Omental fat pad (tissue), 4 donors: ENCODE results near the gene LGR6. TPM values are rescaled to one million over a fixed set of nuclear protein-coding genes. Genes with fewer than 3 reads are reported as not detected.
A peak's percentile ranks its signal among the peaks of the same experiment; 100 is the strongest.

Source experiments
- ATAC-seq: fragments of 150-250 bp; one replicate; pipeline ENCODE4 v1.9.1; 2016; ENCODE audit warnings: mild to moderate bottlenecking, moderate library complexity; ENCODE audit not compliant: low FRiP score
- DNase-seq: peaks from one replicate; pipeline ENCODE4 v3.0.0-alpha.2; 2019; ENCODE audit warnings: low spot score
- CTCF ChIP-seq, 3 donors: fragments of 450-650 bp; IDR thresholded peaks; one replicate each; pipeline ENCODE4 v1.5.1; 2016 to 2017; ENCODE audit warnings: antibody characterized with exemption in 3 of 3, mild to moderate bottlenecking in 3 of 3, moderate library complexity in 2 of 3
- total RNA-seq, 4 donors: library from RNA; depleted of rRNA; stranded (reverse); fragments of >200 nt; gene quantifications; one replicate each; pipeline ENCODE4 v1.1.0, GENCODE V29; 2016

The LGR6 gene
- total RNA-seq, 4 donors from 2014 or later: 0.28 to 0.32 TPM; not detected in 2

DNA sequence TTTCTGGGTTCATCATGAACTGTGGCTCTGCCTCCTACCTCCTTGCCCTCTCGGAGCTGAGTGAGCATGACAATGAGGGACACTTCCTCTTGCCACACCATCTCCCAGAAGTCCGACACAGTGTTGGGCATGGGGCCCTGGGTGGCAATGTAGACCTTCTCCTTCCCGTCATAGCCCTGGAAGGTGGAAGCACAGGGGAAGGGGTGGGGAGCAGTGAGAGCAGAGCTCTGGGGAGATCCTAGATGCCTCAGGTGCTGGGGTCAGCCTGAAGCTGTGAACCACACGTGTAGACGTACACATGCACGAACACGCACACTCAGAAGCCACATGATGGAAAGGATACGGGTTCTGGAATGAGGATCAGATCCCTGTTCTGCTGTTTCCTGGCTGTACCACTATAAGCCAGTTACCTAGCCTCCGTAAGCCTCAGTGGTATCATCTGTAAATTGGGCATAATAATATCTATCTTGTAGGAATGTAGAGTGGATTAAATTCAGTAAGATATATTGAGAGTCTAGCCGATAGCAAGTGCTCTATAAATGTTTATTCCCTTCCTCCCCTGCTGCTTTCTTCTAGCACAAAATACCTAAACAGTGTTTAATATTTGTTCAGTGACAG lies 39.3 kb upstream of the LGR6 start:
- no peak for TF ChIP-seq CTCF (IDR thresholded peaks at IDR 0.05)
- ATAC-seq: no peak
- no peak for DNase-seq

DNA sequence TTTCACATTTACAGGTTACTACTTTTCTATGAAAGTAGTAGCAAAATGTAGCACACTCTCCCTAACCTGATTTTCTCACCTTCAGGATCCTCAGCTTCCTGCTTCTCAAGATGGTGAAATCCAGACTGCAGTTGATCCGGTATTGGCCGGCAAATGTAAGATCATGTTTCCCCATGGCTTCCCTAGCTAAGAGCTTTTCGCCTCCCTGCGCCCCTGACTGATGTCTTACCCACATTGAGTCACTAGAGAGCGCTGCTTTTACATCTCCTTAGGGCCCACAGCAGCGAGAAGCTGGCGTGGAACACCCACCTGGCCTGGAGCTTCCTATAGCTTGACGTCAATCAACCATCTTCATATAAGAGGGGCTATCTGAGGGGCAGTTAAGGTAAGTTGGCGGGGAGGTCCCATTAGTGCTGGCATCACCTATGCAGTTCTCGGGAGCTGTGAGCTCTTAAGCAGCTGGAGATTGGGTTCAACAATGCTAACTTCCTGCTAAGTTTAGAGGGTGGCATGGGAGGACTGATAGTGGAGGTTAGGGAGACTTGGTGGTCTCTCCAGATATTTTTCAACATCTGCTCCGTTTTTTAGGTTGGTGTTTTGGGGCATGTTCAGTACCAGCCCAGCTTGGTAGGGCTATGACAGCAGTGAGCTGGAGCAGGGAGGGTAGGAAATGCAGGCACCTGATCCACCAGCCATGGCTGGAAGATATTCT lies 38.7 kb upstream of the LGR6 start:
- no peak for TF ChIP-seq CTCF (IDR thresholded peaks at IDR 0.05)
- DNase-seq: no peak
- peak; percentile 43 for ATAC-seq

DNA sequence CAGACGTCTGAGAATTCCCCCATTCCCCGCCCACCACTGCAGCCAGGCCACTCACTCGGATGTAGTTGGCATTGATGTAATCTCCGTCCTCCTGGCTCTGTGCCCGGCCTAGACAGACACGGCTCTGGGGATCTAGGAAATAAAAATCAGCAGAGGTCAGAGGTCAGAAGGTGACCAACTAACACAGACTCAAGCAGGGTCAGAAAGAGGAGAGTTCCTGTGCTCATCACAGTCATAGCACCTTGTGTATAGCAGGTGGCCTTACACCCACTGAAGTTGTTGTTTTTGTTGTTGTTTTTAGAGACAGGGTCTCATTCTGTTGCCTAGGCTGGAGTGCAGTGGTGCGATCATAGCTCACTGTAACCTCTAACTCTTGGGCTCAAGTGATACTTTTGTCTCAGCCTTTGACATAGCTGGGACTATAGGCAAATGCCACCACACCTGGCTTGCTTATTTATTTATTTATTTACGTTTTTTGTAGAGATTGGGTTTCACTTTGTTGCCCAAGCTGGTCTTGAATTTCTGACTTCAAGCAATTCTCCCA lies 38.0 kb upstream of the LGR6 start:
- no peak for TF ChIP-seq CTCF (IDR thresholded peaks at IDR 0.05)
- ATAC-seq (no peak), DNase-seq (peak; percentile 65)

DNA sequence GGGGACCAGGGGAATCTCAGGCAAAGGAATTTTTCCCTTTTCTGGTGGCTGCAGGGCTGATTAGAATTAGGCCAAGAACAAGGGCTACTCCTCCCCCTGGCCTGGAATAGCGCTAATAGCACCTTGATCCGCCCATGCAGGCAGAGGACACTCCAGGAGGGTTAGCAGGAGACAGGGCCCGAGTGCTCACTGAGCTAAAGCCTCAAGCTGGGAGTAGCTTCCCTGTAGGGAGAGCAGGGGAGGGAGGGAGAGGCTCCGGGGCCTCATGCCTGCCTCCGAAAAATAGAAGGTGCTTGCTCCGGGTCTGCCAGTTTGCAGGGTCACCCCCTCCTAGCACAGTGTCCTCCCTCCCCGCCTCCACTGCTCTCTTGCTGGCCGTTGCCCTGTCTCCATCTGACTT lies 37.0 kb upstream of the LGR6 start:
- ATAC-seq (no peak), DNase-seq (no peak)
- no peak for TF ChIP-seq CTCF (IDR thresholded peaks at IDR 0.05)

GRCh38 chr1:202157945-202158344 lies 35.7 kb upstream of the LGR6 start:
- DNase-seq (no peak), ATAC-seq (no peak)
- TF ChIP-seq CTCF (IDR thresholded peaks at IDR 0.05): no peak

DNA sequence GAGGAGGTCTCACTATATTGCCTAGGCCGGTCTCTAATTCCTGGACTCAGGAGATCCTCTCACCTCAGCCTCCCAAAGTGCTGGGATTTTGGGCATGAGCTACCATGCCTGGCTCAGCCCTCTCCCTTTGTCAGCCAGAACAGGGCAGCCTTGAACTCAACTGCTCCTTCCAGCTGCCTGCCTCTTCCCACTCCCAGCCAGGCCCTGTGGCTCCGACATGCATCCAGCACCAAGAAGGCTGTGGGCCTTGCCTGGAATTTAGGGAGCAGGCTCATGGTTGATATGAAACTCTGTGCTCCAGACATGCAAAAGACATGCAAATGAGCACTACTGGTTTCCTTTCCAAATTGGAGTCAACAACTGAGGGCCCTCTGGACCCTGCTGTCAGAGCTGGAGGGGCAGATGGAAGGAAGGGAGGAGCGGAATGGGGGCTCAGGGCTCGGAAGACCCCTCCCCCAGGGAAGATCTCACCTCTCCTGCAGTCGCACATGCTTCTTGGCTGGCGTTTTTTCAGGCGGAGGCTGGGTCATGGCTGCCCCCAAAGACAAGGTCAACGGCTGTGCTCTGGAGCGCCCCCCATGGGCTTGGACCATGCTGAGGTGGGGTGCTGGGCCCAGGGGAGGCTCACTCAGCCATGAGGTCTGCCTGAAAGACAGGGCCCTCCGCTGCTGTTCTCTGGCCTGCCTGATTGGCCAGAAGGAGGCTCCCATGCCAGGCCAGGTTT lies 34.6 kb upstream of the LGR6 start:
- no peak for TF ChIP-seq CTCF (IDR thresholded peaks at IDR 0.05)
- ATAC-seq (no peak), DNase-seq (no peak)
